MM.1S (cell line): Measurements from ENCODE around the gene BID.

Experiments
- CTCF ChIP-seq: fragments of 300-600 bp; sonication (generic); IDR thresholded peaks from 2 replicates; pipeline ENCODE4 v1.5.1; 2016; ENCODE audit warnings: antibody characterized with exemption, low read length, mixed read lengths
- EZH2 ChIP-seq: fragments of 300-600 bp; sonication (generic); optimal IDR thresholded peaks from 2 replicates; pipeline ENCODE3; 2017; ENCODE audit warnings: low read depth, mild to moderate bottlenecking, antibody characterized with exemption, low read length, mixed read lengths
- EZH2phosphoT487 ChIP-seq: fragments of 300-600 bp; sonication (generic); IDR thresholded peaks from 2 replicates; pipeline ENCODE4 v1.6.1; 2018; ENCODE audit warnings: antibody characterized with exemption, low read length

- no peak for TF ChIP-seq EZH2phosphoT487
- no peak for TF ChIP-seq EZH2
- TF ChIP-seq CTCF: no peak
These were observed 6.0 kb upstream of the BID start for GRCh38 chr22:17780116-17780740.
